NCI-H2081 (cell line): ENCODE measurements around the gene ADAMTS17.

Experiments
- DNase-seq, 2 experiments: peaks; one replicate each; lab custom pipeline; 2025; lab: John Stamatoyannopoulos, UW

The ADAMTS17 gene

DNA sequence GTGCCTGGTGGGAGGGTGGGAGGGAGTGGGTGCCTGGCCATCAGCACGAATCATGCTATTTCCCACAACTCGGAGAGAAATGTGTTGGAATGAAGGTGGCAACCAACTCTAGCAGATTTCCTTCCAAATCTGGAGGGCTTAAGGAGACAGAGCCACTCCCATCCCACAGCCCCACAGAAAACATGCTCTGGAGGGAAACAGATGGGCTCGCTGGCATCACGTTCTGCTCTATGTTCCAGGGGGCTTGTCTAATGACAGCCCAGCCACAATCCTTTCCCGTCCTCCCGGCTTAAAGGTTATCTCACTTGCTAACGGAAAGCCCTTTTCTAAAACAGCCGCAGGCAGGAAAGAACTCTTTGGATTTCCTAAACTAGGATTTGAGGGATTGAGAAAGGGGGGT is 65.3 kb downstream of the ADAMTS17 start:
- no peak for DNase-seq

DNA sequence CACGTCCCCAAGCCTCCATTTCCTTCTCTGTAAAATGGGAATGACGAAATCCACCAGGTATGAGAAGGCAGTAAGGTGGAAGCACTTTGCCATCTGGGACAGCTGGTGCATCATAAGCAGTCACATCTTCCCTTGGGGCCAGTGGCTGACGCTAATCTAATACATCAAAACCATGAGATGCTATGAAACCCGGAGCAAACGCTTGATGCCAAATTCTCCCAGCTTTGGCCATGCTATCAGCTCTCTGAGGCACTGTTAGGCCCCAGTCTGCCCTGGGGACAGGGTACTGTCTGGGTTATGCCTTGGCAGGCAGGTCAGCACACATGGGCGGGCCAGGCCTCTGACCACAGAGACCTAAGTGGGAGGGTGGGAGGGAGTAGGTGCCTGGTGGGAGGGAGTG is 66.1 kb downstream of the ADAMTS17 start:
- no peak for DNase-seq

DNA sequence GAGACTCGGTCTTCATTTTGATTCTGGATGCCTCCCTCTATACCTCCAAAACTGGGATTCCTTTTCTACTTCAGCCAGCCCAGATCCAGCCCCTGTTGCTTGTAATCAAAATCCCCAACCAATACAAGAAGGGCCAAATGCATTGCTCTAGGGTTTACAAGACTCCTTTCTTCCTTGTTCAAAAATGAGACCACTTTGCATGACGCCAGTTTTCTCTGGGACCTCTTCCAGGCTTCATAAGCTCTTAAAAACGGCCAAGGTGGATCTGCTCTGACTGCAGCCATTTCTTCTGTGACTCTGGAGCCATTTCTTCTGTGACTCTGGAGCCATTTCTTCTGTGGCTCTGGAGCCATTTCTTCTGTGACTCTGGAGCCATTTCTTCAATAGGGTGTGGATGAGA is 71.9 kb downstream of the ADAMTS17 start:
- DNase-seq, result no peak

DNA sequence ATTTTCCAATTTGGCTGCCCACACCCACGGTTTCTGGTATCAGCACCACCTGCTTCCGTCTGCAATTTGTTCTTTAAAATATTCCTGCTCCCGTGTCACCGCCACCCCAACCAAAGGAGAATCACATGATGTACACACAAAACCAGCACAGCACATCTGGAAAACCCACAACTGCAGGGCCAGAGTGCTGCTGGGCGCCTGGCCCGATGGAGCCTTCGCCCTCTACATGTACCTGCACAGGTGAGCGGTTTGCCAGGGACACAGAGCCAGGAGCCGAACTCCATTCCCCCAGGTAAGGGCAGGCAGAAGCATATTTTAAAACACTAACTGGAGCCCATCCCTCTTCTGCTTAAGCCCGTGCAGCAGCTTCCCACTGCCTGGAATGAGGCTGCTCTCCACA is 75.6 kb downstream of the ADAMTS17 start:
- no peak for DNase-seq

DNA sequence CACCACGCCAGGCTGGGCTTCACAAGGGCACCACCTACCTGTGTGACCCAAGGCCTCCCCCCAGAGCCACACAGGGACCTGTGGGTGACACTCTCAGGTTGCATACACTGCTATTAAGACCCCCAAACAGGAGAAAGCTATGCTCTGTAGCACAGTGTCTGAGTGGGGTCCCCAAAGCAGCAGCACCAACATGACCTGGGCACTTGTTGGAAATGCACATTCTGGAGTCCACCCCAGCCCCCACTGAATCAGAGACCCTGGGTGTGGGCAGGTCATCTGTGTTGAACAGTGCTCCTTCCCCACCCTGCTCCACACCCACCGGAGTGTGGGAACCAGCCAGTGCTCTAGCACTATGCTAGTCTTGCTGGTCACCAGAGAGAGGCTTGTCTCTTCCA is 76.1 kb downstream of the ADAMTS17 start:
- no peak for DNase-seq

DNA sequence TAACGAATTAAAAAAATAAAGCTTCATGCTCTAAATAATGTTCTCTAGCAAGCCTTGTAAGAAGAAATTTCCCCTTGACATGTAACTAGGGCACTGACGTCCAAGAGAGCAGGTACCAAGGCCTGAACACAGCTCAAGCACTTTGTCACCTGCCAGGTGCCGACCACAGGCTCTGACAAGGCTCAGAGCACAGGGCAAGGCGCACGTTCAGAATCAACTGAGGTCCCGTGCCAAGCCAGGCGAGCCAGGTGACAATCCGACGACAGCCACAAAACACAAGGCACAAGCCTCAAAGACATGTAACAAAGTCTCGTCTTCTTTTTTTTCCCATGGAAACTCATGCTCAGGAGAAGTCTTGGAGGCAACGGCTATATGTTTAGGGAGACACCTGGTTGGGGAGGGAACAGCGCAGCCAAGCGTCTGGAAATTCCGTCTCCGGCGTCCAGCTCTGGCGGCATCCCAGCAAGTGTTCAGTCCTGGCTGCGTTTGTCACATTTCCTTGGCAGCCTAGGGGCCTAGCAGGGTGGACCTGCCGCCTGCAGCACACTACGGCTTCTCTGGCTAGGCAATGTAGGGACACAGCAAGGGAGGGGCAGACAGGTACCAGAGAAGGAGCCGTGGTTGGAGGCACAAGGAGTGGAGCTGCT is 76.7 kb downstream of the ADAMTS17 start:
- no peak for DNase-seq

DNA sequence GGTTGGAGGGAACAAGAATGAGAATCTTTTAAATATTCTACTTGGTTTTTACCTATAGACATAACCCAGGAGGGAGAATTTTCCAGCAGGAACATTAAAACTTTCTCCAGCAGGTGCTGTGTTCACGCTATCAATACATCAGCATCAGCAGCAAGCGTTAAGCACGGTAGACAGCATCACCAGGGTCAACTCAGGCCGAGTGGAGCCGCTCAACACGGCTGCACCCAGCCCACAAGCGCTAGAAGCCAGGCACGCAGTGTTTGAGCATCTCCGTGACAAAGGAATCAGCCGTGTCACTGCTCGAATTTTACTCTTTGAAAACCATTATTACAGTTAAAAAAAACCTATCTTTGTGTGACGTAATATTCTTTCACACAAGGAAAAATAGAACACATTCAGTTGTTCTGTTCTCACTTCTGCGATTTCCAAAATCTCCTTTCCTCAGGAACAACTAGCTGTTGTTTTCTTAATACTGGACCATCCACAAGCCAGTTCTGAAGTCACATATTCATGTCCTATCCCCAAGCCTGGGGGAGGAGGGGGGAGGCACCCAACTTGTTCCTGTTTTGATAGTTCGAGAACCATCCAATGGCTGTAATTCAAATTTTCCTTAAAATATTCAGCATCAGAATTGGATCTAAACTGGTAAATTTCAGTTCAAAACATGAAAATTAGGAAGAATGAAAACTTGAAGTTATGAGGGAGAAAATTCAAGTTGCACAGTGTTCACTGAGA is 77.9 kb downstream of the ADAMTS17 start:
- DNase-seq, result no peak

DNA sequence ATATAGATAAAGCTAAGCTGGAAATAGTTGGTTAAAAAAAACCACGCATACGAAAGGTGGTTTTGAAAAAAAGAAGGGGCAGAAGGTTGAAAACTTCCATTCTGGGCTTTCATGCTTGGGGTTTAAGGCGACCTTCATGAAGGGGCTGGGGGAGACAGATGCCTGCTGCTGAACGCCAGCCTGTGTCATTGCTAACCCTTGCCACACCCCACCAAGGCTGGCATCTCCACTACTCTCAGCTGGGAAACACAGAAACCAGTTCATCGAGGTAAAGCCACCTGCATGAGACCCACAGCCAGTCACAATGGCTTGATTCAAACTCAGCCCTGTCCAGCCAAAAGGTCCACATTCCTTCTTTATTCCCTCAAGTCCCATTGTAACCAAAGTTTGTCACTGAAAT is 78.7 kb downstream of the ADAMTS17 start:
- DNase-seq, result no peak

DNA sequence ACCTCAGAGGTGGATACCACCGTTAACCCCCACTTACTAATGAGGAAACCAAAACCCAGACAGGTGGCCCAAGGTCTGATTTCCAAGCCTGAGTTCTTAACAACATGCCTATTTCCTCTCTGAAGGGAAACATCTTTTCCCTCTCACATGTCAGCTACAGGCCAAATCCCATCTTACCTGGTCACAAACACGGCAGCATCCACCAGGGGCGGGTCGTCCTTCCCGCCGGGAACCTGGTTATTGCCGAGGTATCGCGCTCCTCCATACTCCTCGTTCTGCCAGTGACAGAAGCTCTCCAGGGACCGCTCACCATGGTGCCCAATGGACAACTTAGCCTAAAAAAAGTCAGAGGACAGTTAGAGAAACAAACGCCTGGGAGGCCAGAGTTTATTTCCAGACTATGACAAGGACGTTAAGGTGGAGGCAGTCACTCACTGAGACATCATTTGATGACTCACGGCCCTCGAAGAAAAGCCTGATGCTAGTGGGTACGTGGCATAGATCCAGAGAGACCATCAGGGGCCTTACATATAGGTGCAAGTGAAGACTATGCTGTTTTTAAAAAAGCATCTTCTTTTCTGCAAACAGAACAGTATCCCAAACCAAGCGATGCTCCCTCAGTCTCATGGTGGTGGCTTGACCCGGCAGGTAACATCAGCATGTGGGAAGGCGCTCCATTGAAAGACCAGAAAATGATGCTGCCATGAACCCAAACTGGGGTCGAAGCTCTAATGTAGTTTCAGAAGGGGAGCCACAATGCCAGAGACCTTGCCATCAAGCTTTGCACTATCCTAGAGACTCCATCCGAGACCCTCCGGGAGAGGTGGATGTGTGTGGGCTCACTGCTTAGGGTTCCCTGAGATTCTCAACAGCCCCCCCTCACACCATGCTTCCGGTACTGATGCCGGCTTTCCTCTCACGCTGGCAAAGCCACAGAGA is 80.2 kb downstream of the ADAMTS17 start:
- DNase-seq, result no peak

DNA sequence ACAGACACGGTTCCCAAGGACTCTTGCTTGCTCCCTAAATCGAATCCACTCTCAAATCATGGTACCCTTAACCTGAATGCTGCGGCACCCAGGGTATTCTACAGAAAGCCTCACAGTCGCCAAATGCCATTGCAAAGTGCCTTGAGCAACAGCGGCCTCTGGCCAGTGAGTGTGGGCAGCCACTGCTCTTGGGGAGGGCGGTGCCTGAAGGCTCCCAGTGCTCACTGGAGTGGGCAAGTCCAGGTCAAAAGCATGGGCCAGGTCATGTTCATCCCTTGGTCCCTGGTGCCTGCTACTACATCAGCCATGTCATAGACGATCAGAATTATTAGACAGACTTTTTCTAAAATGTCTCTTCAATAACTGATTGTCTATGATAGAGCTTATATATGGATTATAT is 82.5 kb downstream of the ADAMTS17 start:
- no peak for DNase-seq

DNA sequence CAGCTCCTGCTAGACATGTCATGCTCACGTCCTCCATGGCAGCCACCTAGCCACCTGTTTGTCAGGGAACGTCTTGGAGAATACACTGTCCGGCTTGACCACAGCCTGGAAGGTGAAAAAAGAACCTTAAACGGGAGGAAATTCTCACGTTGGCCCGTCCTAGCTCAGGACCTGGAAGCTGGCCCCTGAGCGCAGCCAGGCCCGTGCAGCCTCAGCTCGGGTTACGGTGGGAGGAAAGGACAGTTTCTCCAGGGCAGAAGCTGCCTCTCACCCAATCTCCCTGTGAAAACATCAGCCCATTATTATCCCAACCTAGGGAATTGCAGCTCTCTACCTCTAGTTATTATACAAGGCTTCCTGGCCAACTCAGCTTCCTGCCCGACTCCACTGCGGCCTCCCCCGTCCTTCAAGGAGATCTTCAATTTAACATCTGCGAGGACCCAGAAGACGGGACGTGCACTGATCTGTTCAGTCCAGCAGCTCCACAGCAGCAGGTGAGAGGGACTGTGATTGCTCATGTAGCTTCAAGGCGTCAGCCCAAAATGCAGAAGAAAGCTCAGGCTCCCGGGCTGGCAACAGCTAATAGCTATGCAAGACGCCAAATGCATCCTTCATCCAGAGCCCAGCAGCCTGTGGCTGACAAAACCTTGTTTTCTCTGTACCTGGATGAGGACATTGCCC is 84.7 kb downstream of the ADAMTS17 start:
- DNase-seq, result no peak

DNA sequence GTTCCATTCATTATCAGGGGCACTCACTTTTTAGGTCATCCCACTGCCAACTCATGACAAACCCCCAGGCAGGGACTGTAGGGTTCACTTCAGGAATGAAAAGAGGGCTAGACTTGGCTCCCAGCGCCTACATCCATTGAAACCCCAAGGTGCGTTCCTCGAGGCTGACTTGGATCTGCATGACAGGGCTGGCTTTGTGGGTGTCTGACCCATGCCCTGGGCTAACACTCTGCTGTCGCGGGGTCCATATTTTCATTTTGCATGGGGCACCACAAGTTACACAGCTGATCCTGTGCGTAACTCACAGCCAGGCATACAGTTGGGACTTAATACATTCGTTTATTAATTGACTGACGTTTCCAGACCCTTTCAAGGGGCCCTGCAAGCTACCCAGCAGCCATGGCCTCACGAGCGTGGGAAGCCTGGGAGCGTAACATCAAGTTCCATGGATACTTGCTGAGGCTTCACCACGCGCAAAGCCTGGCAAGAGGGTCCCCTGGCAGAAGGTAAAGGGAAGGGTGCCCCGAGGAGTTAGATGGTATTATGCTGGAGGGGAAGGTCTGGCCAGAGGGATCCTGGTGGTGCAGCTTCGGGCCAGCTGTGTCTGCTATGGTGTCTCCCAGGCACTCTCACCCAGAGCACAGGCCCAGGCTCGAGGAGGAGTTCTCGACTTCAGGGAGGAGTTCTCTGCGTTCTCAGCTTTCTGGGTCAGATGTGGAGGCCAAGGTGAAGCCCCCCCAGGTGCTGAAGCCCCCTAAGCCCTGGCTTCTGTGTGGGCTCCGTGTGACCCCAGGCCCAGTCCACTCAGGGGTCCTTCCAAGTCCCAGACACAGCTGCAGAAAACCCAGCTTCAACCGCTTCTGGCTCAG is 85.4 kb downstream of the ADAMTS17 start:
- no peak for DNase-seq

DNA sequence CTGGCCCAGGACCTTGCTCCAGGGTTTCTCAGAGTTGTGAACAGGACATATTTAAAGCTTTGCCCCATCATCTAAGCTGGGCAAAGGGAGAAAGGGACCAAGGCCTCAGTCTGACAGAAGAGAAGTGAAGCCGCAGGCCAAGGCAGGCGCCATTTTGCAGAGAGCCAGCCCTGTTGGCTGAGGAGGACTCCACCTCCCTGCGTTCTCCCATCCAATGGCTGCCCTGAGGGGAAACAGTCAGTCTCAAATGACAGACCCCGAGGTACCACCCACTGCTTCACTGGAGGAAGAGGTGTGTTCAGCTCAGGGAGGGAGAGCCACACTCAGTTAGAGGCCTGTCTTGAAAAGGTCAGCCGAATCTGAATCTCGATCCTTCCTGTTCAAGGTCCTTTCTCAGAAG is 86.1 kb downstream of the ADAMTS17 start:
- no peak for DNase-seq

DNA sequence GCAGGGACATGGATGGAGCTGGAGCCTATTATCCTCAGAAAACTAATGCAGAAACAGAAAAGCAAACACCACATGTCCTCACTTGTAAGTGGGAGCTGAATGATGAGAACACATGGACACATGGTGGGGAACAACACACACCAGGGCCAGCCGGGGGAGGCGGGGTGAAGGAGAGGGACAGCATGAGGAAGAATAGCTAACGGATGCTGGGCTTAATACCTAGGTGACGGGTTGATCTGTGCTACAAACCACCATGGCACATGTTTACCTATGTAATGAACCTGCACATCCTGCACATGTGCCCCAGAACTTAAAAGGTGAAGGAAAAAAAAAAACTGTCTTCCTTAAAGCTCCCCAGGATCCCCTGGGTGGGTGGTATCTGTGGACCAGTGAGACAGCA is 87.1 kb downstream of the ADAMTS17 start:
- no peak for DNase-seq

DNA sequence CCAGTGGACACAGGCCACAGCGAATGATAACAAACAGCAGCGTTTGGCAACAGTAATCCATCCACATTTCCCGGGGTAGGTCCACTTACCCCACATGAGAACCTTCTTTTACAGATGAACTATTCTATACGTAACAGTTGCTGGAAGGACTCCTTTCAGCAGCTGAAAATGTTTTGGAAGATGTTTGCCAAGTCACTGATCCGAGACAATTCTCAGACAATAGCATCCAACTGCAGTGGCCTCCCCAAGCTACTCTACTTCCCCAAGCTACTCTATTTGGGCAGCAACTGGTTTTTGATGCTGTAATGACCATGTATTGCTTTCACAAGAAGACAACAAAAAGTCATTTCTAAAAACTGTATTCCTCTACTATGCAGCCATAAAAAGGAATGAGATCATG is 87.5 kb downstream of the ADAMTS17 start:
- no peak for DNase-seq

DNA sequence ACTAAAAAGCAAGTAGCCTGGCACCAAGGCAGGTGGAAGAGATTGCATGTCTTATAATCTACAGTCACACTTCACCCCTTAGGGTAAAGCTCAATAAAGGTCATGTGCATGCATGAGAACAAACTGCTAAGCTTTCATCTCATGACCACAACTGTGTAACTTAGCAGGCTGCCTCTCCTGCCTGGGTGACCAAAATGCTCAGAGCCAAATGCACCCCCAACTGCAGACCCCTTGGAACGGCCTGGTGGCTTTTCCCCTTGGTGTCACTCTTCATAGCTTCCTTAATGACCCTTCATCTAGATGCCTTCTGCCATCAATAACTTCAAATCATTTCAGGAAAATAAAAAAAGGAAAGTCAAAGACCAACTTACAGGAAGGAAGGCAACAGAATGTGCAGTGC is 88.1 kb downstream of the ADAMTS17 start:
- DNase-seq, result no peak

DNA sequence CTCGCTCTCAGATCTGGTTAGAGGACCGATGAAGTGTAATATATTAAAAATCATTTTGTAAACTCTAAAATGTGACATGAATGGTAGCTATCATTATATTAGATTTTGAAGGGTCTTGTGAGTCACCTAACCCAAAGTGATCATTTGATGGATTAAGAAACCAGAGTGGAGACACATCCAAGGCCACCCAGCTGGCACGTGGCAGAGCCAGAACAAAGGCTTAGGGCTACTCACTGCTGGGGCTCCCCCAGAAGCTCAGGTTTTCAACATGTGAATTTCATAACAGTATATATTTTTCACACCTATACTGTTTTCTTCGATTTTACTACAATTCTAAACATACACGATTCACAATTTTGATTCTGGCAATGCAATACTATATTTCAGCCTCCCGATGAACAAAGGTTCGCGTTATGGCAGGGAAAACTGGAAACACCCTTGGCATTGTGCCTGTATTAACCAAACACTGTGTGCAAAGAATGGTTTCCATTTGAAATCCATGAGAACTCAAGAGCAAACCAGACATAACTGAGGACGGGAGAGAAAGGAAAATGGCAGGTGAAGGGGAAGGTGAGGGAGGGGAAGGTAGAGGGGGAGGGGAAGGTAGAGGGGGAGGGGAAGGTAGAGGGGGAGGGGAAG is 88.9 kb downstream of the ADAMTS17 start:
- DNase-seq, result no peak

DNA sequence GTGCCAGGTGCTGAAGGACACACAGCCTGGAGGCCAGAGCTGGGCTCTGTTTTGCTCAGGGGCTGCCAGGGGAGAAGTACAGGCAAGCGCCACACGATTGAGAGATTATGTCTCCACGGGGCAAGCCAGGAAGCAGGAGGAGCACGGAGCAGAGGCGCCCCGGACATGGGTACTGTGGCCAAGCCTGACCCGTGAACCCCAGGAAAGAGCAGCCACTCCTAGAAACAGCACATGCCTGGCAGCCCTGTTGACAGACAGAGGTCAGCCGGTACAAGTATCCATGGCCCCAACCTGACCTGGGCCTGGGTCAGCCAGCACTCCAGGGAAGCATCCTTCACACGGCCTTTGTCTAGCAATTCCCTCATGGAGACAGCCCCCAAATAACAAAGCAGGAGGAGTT is 89.4 kb downstream of the ADAMTS17 start:
- DNase-seq, result no peak

DNA sequence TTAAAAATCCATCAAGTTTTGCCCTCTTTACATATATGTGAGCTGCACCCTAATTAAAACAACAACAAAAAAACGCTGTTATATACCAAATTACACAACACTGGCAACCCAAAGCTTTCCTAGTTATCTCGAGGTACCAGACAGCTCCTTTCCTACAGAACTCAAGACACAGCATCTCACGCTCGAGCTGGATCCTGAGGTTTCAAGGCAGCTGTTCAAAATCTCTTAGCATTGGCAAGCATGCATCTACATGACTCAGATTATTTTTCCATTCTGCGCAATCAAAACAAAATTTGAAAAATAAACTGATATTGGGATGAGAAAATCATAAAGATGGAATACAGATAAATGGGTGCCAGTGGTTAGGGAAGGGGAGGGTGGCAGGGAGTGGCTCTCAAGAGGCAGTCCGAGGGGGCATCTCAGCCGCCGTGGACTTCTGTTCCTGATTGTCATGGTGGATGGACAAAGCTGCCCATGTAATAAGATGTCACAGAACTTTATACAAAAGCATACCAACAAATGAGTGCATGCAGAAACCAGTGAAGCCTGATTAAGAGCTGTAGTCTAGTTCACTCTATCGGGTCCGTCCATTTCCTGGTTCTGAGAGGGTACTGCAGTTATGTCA is 91.5 kb downstream of the ADAMTS17 start:
- DNase-seq, result no peak

DNA sequence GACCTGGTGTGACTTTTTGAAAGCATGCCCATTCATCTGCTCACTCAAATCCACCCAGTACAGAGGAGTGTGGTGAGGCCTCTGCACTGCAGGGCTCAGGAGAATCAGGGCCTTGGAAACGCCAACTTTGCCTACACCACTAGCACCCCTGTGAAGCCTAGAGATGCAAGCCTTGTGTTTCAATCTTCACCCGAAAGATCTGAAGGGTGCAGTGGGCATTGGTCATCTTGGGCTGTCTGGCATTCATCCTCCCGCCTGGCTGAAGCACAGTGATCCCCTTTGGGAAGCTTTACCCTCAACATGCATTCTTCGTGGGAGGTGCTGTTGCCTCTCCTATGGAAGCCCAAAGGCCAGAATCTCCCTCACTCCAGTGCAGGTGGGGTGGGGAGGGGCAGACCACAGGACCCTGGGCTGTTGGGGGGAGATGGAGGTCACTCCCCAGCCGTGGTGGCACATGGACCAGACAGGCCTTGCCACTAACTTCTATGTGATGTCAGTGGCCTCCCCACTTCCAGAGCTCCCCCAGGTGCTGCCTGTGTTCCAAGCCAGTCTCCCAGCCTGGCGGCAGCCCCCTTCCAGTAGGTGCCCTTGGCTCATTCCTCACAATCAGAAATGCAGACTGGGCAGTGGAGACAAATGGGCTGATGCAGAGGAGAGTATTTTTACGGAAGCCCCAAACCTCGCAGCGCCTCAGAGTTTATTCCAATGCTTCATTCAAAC is 92.5 kb downstream of the ADAMTS17 start:
- no peak for DNase-seq
